PFSK-1 (cell line): ENCODE results near the gene HAVCR2.

Source experiments
- POLR2AphosphoS5 ChIP-seq: IDR thresholded peaks from 2 replicates; pipeline ENCODE4 v1.6.1; 2012; ENCODE audit warnings: low read depth, mild to moderate bottlenecking, control low read depth, low read length, moderate library complexity
- REST ChIP-seq, 2 experiments: IDR thresholded peaks; 2 replicates each; pipeline versions ENCODE4 v1.6.1 to v1.8.0; 2011 to 2012; ENCODE audit warnings: low read depth in 2 of 2, low read length in 2 of 2, control low read depth in 1 of 2, inconsistent platforms in 1 of 2, mild to moderate bottlenecking in 1 of 2, moderate library complexity in 1 of 2; ENCODE audit not compliant: insufficient read depth in 1 of 2
- SIN3A ChIP-seq: IDR thresholded peaks from 2 replicates; pipeline ENCODE4 v1.6.1; 2012; ENCODE audit warnings: mild to moderate bottlenecking, low read length, moderate library complexity, borderline replicate concordance; ENCODE audit not compliant: insufficient read depth

- TF ChIP-seq POLR2AphosphoS5 (no peak), REST (IDR thresholded peaks at IDR 0.05; ENCODE audit: insufficient read depth in 1 of 2, low read depth in 2 of 2, low read length in 2 of 2) (no peak), SIN3A (no peak)
Measured at GRCh38 chr5:157050050-157050449, 58.8 kb downstream of the HAVCR2 start.
